GM10248 (cell line): ENCODE data around the gene HINT3.
"Not testable (repeated sequence)": the region's sequence is repeated elsewhere in the genome, so short reads cannot be mapped to it uniquely, and the experiment has no call there.

Source experiments
- CTCF ChIA-PET: fragments of 300-600 bp; sonication (Branson Sonifier 250); formaldehyde crosslinking; extraction: SDS; loops from one replicate; lab custom pipeline; 2021; ENCODE audit warnings: antibody characterized with exemption; lab: Yijun Ruan, JAX
- POLR2A ChIA-PET: fragments of 350-650 bp; sonication (Branson Sonifier 250); formaldehyde crosslinking; extraction: SDS; loops from one replicate; lab custom pipeline; 2020; ENCODE audit warnings: antibody characterized with exemption; lab: Yijun Ruan, JAX
- DNase-seq: peaks from one replicate; pipeline ENCODE4 v3.0.0; 2012; ENCODE audit errors: extremely low spot score
- TF ChIP-seq, protein P1 (sequence below): IDR thresholded peaks from 2 replicates; pipeline ENCODE4 v1.5.1; 2012; ENCODE audit warnings: mild to moderate bottlenecking, low read depth; ENCODE audit errors: extremely low read depth, missing control alignments, control extremely low read depth

The HINT3 gene

GRCh38 chr6:125944896-125945295, 11.7 kb upstream of the HINT3 start:
- TF ChIP-seq, protein P1, sequence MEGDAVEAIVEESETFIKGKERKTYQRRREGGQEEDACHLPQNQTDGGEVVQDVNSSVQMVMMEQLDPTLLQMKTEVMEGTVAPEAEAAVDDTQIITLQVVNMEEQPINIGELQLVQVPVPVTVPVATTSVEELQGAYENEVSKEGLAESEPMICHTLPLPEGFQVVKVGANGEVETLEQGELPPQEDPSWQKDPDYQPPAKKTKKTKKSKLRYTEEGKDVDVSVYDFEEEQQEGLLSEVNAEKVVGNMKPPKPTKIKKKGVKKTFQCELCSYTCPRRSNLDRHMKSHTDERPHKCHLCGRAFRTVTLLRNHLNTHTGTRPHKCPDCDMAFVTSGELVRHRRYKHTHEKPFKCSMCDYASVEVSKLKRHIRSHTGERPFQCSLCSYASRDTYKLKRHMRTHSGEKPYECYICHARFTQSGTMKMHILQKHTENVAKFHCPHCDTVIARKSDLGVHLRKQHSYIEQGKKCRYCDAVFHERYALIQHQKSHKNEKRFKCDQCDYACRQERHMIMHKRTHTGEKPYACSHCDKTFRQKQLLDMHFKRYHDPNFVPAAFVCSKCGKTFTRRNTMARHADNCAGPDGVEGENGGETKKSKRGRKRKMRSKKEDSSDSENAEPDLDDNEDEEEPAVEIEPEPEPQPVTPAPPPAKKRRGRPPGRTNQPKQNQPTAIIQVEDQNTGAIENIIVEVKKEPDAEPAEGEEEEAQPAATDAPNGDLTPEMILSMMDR, result no peak
- POLR2A ChIA-PET, result no interaction called here
- no peak for DNase-seq
- CTCF ChIA-PET, result interaction anchor here (2.0 to 7.0 kb wide), 2 partner anchors 11 to 147 kb away, joined by 5 to 61 read pairs; partner anchors contain the start of gene HINT3

DNA sequence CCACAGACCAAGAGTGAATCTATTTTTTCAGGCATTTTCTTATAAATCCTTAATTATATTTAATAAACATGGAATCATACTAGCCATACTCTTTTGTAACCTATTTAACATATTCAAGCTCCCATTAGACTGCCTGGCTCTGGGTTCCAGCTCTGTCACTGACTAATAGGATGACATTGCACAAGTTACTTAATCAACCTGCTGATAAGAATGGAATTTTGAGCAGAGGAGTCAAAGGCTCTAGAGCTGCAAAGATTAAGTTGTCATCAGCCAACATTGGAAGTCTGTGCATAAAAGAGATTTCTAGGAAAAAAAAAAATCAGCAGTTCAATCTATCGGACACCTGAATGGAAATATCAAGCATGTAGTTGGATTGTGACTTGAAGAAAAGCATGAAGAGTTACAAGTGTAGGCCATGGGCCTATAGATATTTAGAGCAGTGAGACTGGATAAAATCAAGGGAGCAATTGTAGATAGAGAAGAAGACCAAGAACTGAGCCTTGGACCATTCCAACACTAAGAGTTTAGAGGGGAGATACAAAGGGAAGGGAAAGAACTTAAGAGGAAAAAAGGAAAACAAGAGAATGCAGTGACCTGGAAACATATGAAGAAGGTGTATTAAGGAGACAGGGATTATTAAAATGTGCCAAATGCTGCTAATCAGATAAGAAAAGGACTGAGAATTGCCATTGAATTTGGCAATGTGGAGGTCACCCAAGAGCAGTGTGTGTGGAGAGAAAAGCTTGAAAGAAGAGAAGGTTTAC, 11.0 kb upstream of the HINT3 start:
- DNase-seq, result no peak
- TF ChIP-seq, protein P1, result no peak
- ChIA-PET POLR2A (no interaction called here), CTCF (interaction anchor here (2.0 to 7.0 kb wide), 3 partner anchors 11 to 148 kb away, joined by 5 to 61 read pairs (median 8); partner anchors contain the start of gene HINT3)

DNA sequence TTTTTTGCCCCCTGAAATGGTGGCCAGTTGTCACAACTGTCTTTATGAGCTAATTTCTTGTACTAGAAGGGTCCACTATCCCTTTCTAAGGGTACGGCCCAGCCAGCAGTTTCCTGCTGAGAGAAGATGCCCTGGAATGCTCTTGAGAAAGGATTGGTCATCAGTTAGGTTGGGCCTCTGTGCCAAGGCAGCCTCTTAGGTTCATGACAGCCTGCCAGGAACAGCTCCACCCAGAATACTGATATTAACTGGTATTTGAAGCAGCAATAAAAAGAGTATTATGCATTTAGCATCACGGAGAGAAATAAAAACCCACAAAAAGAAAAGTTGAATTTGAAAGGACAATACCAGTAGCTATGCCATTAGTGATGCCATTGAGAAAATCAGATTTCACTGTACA, 9.0 kb upstream of the HINT3 start:
- no peak for DNase-seq
- TF ChIP-seq, protein P1, result no peak
- ChIA-PET POLR2A (no interaction called here), CTCF (interaction anchor here (0.7 to 7.0 kb wide), 10 partner anchors 9 to 637 kb away, joined by 3 to 61 read pairs (median 3); partner anchors contain the start of genes HINT3 and NCOA7)

GRCh38 chr6:125948455-125948854, 8.1 kb upstream of the HINT3 start:
- ChIA-PET POLR2A (no interaction called here), CTCF (interaction anchor here (0.9 to 7.0 kb wide), 8 partner anchors 8 to 638 kb away, joined by 3 to 61 read pairs (median 3); partner anchors contain the start of genes HINT3 and NCOA7)
- DNase-seq, result no peak
- TF ChIP-seq, protein P1, result no peak

DNA sequence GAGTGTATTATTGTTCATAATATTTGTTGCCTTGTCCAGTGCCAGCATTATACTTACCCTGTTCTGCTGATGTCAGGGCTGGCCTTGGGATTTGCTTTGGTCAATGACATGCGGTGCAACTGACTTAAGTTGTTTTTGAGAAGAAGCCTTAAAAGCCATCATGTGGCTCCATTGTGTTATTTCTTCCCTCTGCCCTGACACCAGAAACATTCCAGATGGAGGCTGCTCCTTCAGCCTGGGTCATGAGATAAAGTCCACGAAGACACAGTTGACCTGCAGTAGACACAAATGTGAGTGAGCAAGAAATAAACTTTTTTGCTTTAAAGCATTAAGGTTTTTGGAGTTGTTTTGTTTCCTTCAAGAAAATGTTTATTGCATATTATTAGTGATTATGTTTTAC, 7.5 kb upstream of the HINT3 start:
- no peak for DNase-seq
- TF ChIP-seq, protein P1, result no peak
- ChIA-PET POLR2A (no interaction called here), CTCF (interaction anchor here (1.3 to 7.0 kb wide), 2 partner anchors 7 to 159 kb away, joined by 3 to 61 read pairs; partner anchors contain the start of genes HINT3 and NCOA7)

GRCh38 chr6:125950293-125950692, 6.3 kb upstream of the HINT3 start:
- DNase-seq, result no peak
- POLR2A ChIA-PET, result no interaction called here
- TF ChIP-seq, protein P1, result no peak

DNA sequence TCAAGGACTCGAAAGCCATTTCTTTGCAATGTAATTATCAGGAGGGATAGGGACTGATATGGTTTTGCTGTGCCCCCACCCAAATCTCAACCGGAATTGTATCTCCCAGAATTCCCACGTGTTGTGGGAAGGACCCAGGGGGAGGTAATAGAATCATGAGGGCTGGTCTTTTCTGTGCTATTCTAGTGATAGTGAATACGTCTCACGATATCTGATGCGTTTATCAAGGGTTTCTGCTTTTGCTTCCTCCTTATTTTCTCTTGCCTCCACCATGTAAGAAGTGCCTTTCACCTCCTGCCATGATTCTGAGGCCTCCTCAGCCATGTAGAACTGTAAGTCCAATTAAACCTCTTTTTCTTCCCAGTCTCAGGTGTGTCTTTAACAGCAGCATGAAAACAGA, 5.9 kb upstream of the HINT3 start:
- DNase-seq, POLR2A ChIA-PET: not testable (repeated sequence)
- CTCF ChIA-PET, result interaction anchor here (0.7 to 12.1 kb wide), 10 partner anchors 10 to 173 kb away, joined by 3 to 241 read pairs (median 10); partner anchors contain the start of gene NCOA7

More at GRCh38 chr6:125950293-125950692, 6.3 kb upstream of the HINT3 start:
- CTCF ChIA-PET, result interaction anchor here (4.0 to 9.8 kb wide), 3 partner anchors 13 to 45 kb away, joined by 23 to 138 read pairs (median 26); no protein-coding TSS in a partner anchor
